Gastrocnemius medialis (tissue), 4 donors: Measurements from ENCODE around the gene COL25A1.

Experiments used
- POLR2A ChIP-seq, 2 donors: fragments of 450-650 bp; IDR thresholded peaks; one replicate each; pipeline ENCODE4 v1.6.1; 2017; ENCODE audit warnings: antibody characterized with exemption in 2 of 2, mild to moderate bottlenecking in 2 of 2, moderate library complexity in 2 of 2
- TF ChIP-seq, protein P1 (sequence below), 5 experiments: fragments of 450-650 bp in 3 of 5; fragments of 200-600 bp in 2 of 5; sonication (generic) in 2 of 5; IDR thresholded peaks in 4 of 5; conservative IDR thresholded peaks in 1 of 5; 1 replicate in 4 of 5; 2 replicates in 1 of 5; pipeline ENCODE4 v1.5.1; 2016 to 2019; ENCODE audit warnings: antibody characterized with exemption in 5 of 5, mild to moderate bottlenecking in 3 of 5, moderate library complexity in 3 of 5

DNA sequence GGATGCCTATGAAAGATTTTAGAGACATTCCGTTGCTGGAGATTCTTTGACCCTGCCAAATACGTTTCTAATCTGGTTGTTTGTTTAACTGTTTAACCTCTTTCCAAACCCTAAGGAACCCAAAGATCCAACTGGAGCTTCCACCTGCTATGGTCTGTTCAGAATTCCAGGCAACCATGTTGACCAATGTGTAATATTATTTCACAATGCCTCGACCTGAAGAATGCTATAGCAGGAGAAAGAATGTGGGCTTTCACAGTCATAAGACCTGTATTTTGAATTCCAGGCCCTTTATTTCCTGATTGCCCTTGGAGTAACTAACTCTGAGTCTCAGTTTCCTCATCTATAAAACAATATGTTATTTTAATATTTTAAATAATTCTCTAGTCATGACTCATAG is 90.8 kb downstream of the COL25A1 start:
- TF ChIP-seq, protein P1, sequence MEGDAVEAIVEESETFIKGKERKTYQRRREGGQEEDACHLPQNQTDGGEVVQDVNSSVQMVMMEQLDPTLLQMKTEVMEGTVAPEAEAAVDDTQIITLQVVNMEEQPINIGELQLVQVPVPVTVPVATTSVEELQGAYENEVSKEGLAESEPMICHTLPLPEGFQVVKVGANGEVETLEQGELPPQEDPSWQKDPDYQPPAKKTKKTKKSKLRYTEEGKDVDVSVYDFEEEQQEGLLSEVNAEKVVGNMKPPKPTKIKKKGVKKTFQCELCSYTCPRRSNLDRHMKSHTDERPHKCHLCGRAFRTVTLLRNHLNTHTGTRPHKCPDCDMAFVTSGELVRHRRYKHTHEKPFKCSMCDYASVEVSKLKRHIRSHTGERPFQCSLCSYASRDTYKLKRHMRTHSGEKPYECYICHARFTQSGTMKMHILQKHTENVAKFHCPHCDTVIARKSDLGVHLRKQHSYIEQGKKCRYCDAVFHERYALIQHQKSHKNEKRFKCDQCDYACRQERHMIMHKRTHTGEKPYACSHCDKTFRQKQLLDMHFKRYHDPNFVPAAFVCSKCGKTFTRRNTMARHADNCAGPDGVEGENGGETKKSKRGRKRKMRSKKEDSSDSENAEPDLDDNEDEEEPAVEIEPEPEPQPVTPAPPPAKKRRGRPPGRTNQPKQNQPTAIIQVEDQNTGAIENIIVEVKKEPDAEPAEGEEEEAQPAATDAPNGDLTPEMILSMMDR (IDR thresholded peaks at IDR 0.05 in 4 of 5, conservative IDR thresholded peaks at IDR 0.05 in 1 of 5) = no peak
- no peak for TF ChIP-seq POLR2A (IDR thresholded peaks at IDR 0.05)
